K562 (cell line): Measurements from ENCODE around the gene UBXN1.
"Not testable (repeated sequence)": the region's sequence is repeated elsewhere in the genome, so short reads cannot be mapped to it uniquely, and the experiment has no call there.

Experiments used
- E4F1 ChIP-seq: fragments of 250-450 bp; sonication (Bioruptor Pico); IDR thresholded peaks from 2 replicates; pipeline ENCODE4 v1.5.0; 2021; ENCODE audit warnings: mild to moderate bottlenecking, borderline replicate concordance
- HNRNPL ChIP-seq: fragments of 200-400 bp; formaldehyde crosslinking; IDR thresholded peaks from 2 replicates; pipeline ENCODE4 v1.6.1; 2017; ENCODE audit warnings: low read depth, mild to moderate bottlenecking, low read length
- POLR2AphosphoS2 ChIP-seq: IDR thresholded peaks from 2 replicates; pipeline ENCODE4 v1.6.1; 2012; ENCODE audit warnings: low read length, improper control_type of control experiment
- SMARCB1 ChIP-seq: IDR thresholded peaks from 2 replicates; pipeline ENCODE4 v1.6.1; 2011; ENCODE audit warnings: improper control_type of control experiment, low read depth; ENCODE audit not compliant: insufficient read length
- TOE1 ChIP-seq, 2 experiments: fragments of 450-650 bp in 1 of 2; sonication (generic) in 1 of 2; formaldehyde crosslinking in 1 of 2; IDR thresholded peaks; 2 replicates each; pipeline versions ENCODE4 v1.7.1 to v1.8.0; 2016 to 2022; ENCODE audit warnings: borderline replicate concordance in 2 of 2, mild to moderate bottlenecking in 2 of 2, antibody characterized with exemption in 1 of 2, inconsistent platforms in 1 of 2, low read depth in 1 of 2, missing genetic modification reagents in 1 of 2, moderate library complexity in 1 of 2
- USF2 ChIP-seq: sonication (generic); formaldehyde crosslinking; IDR thresholded peaks from 2 replicates; pipeline ENCODE4 v1.5.0; 2020; ENCODE audit warnings: missing genetic modification reagents
- ZBED1 ChIP-seq: IDR thresholded peaks from 2 replicates; pipeline ENCODE4 v1.6.1; 2014
- ZBTB33 ChIP-seq: sonication (generic); formaldehyde crosslinking; IDR thresholded peaks from 2 replicates; pipeline ENCODE4 v1.8.1; 2023; ENCODE audit warnings: mild to moderate bottlenecking, missing genetic modification reagents
- ZC3H8 ChIP-seq: fragments of 450-650 bp; IDR thresholded peaks from 2 replicates; pipeline ENCODE4 v1.6.1; 2017
- ZNF398 ChIP-seq: fragments of 250-450 bp; sonication (Bioruptor Pico); IDR thresholded peaks from 2 replicates; pipeline ENCODE4 v1.8.0; 2021; ENCODE audit warnings: moderate library complexity, mild to moderate bottlenecking, inconsistent platforms
- TF ChIP-seq, protein P1 (sequence below): sonication (generic); formaldehyde crosslinking; IDR thresholded peaks from 2 replicates; pipeline ENCODE4 v1.8.1; 2023; ENCODE audit warnings: mild to moderate bottlenecking, missing genetic modification reagents
- TF ChIP-seq, protein P2 (sequence below): sonication (generic); formaldehyde crosslinking; IDR thresholded peaks from 2 replicates; pipeline ENCODE4 v1.8.0; 2022; ENCODE audit warnings: mild to moderate bottlenecking, missing genetic modification reagents, borderline replicate concordance
- TF ChIP-seq, protein P3 (sequence below), 3 experiments: IDR thresholded peaks in 2 of 3; conservative IDR thresholded peaks in 1 of 3; 2 replicates each; pipeline ENCODE4 v1.5.1; 2011 to 2012; ENCODE audit warnings: low read length in 3 of 3, mild to moderate bottlenecking in 3 of 3, control low read depth in 2 of 3, improper control_type of control experiment in 1 of 3, inconsistent platforms in 1 of 3, low read depth in 1 of 3, mixed read lengths in 1 of 3, moderate library complexity in 1 of 3; ENCODE audit not compliant: insufficient read depth in 2 of 3

DNA sequence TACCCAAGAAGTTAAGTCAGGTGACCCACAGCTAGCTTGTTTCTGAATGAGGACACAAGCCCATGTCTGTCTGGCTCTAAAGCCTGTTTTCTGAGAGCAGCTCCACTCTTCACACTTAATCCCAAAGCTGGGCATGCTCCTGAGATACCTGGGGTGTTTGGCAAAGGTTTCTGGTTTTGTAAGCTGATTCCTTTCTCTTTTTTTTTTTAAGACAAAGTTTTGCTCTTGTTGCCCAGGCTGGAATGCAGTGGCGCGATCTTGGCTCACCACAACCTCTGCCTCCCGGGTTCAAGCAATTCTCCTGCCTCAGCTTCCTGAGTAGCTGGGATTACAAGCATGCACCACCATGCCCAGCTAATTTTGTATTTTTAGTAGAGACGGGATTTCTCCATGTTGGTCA is 14.8 kb upstream of the UBXN1 start:
- TF ChIP-seq USF2; ZC3H8; E4F1 (CRISPR knock-in tag); POLR2AphosphoS2; TOE1 (IDR thresholded peaks at IDR 0.05; ENCODE audit: borderline replicate concordance); TOE1 (CRISPR knock-in tag; IDR thresholded peaks at IDR 0.05; ENCODE audit: borderline replicate concordance, low read depth); SMARCB1; HNRNPL; ZBTB33; ZNF398 (CRISPR knock-in tag); ZBED1: not testable (repeated sequence)
- TF ChIP-seq, protein P1, sequence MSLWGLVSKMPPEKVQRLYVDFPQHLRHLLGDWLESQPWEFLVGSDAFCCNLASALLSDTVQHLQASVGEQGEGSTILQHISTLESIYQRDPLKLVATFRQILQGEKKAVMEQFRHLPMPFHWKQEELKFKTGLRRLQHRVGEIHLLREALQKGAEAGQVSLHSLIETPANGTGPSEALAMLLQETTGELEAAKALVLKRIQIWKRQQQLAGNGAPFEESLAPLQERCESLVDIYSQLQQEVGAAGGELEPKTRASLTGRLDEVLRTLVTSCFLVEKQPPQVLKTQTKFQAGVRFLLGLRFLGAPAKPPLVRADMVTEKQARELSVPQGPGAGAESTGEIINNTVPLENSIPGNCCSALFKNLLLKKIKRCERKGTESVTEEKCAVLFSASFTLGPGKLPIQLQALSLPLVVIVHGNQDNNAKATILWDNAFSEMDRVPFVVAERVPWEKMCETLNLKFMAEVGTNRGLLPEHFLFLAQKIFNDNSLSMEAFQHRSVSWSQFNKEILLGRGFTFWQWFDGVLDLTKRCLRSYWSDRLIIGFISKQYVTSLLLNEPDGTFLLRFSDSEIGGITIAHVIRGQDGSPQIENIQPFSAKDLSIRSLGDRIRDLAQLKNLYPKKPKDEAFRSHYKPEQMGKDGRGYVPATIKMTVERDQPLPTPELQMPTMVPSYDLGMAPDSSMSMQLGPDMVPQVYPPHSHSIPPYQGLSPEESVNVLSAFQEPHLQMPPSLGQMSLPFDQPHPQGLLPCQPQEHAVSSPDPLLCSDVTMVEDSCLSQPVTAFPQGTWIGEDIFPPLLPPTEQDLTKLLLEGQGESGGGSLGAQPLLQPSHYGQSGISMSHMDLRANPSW (CRISPR knock-in tag), result not testable (repeated sequence)
- TF ChIP-seq, protein P2, sequence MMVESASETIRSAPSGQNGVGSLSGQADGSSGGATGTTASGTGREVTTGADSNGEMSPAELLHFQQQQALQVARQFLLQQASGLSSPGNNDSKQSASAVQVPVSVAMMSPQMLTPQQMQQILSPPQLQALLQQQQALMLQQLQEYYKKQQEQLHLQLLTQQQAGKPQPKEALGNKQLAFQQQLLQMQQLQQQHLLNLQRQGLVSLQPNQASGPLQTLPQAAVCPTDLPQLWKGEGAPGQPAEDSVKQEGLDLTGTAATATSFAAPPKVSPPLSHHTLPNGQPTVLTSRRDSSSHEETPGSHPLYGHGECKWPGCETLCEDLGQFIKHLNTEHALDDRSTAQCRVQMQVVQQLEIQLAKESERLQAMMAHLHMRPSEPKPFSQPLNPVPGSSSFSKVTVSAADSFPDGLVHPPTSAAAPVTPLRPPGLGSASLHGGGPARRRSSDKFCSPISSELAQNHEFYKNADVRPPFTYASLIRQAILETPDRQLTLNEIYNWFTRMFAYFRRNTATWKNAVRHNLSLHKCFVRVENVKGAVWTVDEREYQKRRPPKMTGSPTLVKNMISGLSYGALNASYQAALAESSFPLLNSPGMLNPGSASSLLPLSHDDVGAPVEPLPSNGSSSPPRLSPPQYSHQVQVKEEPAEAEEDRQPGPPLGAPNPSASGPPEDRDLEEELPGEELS, result not testable (repeated sequence)
- TF ChIP-seq, protein P3, sequence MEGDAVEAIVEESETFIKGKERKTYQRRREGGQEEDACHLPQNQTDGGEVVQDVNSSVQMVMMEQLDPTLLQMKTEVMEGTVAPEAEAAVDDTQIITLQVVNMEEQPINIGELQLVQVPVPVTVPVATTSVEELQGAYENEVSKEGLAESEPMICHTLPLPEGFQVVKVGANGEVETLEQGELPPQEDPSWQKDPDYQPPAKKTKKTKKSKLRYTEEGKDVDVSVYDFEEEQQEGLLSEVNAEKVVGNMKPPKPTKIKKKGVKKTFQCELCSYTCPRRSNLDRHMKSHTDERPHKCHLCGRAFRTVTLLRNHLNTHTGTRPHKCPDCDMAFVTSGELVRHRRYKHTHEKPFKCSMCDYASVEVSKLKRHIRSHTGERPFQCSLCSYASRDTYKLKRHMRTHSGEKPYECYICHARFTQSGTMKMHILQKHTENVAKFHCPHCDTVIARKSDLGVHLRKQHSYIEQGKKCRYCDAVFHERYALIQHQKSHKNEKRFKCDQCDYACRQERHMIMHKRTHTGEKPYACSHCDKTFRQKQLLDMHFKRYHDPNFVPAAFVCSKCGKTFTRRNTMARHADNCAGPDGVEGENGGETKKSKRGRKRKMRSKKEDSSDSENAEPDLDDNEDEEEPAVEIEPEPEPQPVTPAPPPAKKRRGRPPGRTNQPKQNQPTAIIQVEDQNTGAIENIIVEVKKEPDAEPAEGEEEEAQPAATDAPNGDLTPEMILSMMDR (IDR thresholded peaks at IDR 0.05 in 2 of 3, conservative IDR thresholded peaks at IDR 0.05 in 1 of 3; ENCODE audit: insufficient read depth in 2 of 3, low read depth in 1 of 3, low read length in 3 of 3), result not testable (repeated sequence)
